Measurements from ENCODE around the gene C19orf12.
A peak's percentile ranks its signal among the peaks of the same experiment; 100 is the strongest.

C19orf12 gene

DNA sequence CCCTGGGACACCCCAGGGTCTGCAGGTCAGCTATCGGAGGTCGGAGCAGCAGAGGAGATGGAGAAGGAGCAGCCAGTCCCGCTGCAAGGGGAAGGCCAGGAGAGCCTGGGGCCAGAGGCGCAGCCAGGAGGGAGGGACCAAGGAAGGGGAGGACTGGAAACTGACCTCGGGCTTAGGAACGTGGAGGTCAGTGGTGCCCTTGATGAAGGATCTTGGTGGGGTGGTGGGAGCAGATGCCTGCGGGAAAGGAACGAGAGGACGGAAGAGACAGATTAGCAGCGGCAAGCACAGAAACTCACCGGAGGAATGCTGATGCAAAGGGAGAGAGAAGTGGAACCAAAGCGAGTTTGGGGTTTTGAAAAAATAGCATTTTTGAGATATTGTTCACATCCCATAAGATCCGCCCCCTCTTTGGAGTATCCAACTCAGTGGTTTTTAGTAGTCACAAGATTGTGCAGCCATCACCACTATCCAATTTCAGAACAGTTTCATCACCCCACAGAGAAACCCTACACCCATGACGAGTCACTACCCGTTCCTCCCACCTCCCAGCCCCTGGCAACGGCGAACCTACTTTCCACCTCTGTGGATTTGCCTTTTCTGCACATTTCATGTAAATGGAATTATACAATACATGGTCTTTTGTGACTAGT lies 27.7 kb downstream of the C19orf12 start:
- peak; percentile 61 for DNase-seq (ENCODE audit: low read depth)
- no peak overlapping the region for H3K4me3 ChIP-seq (ENCODE audit: low read depth, low read length)
- TF ChIP-seq POLR2A (IDR thresholded peaks at IDR 0.05; ENCODE audit: extremely low read depth, insufficient read length): no peak
- TF ChIP-seq CTCF (IDR thresholded peaks at IDR 0.05; ENCODE audit: low read depth, low read length): no peak
- TF ChIP-seq, protein P1, sequence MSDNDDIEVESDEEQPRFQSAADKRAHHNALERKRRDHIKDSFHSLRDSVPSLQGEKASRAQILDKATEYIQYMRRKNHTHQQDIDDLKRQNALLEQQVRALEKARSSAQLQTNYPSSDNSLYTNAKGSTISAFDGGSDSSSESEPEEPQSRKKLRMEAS (IDR thresholded peaks at IDR 0.05; ENCODE audit: low read depth, low read length): no peak
- TF ChIP-seq MYC (IDR thresholded peaks at IDR 0.05; ENCODE audit: low read depth, low read length): no peak

GRCh38 chr19:29686285-29686805 lies 28.7 kb downstream of the C19orf12 start:
- H3K4me3 ChIP-seq (ENCODE audit: low read depth, low read length): no peak overlapping the region
- no peak for DNase-seq (ENCODE audit: low read depth)
- TF ChIP-seq CTCF (IDR thresholded peaks at IDR 0.05; ENCODE audit: low read depth, low read length) (no peak), MYC (IDR thresholded peaks at IDR 0.05; ENCODE audit: low read depth, low read length) (no peak), POLR2A (IDR thresholded peaks at IDR 0.05; ENCODE audit: extremely low read depth, insufficient read length) (no peak)
- TF ChIP-seq, protein P1 (IDR thresholded peaks at IDR 0.05; ENCODE audit: low read depth, low read length): no peak

- no peak overlapping the region for H3K4me3 ChIP-seq (ENCODE audit: low read depth, low read length)
- TF ChIP-seq, protein P1 (IDR thresholded peaks at IDR 0.05; ENCODE audit: low read depth, low read length): no peak
- TF ChIP-seq CTCF (IDR thresholded peaks at IDR 0.05; ENCODE audit: low read depth, low read length) (no peak), MYC (IDR thresholded peaks at IDR 0.05; ENCODE audit: low read depth, low read length) (no peak), POLR2A (IDR thresholded peaks at IDR 0.05; ENCODE audit: extremely low read depth, insufficient read length) (no peak)
- DNase-seq (ENCODE audit: low read depth): no peak
Measured at GRCh38 chr19:29685326-29685725, 29.7 kb downstream of the C19orf12 start.

DNA sequence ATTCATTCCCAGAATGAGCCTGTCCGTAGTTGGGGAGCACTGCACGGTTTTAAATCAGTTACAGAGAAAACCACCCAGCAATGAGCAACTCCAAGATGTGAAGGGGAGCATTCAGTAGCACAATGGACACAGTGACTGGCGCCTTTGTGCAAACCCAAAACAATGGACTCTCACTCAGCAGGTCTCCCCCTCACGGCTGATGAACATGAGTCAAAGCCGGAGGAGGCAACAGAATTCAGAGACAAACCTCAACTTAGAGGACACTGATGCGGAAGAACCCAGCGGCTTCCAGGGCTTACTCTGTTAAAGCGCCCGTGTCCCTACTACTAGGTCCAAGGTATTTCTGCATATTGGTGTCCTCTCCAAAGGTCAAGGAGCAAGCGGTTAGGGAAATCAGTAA lies 32.1 kb downstream of the C19orf12 start:
- no peak overlapping the region for H3K4me3 ChIP-seq (ENCODE audit: low read depth, low read length)
- no peak for TF ChIP-seq MYC (IDR thresholded peaks at IDR 0.05; ENCODE audit: low read depth, low read length)
- TF ChIP-seq, protein P1 (IDR thresholded peaks at IDR 0.05; ENCODE audit: low read depth, low read length): no peak
- TF ChIP-seq CTCF (IDR thresholded peaks at IDR 0.05; ENCODE audit: low read depth, low read length): no peak
- no peak for TF ChIP-seq POLR2A (IDR thresholded peaks at IDR 0.05; ENCODE audit: extremely low read depth, insufficient read length)
- DNase-seq (ENCODE audit: low read depth): peak; percentile 53

DNA sequence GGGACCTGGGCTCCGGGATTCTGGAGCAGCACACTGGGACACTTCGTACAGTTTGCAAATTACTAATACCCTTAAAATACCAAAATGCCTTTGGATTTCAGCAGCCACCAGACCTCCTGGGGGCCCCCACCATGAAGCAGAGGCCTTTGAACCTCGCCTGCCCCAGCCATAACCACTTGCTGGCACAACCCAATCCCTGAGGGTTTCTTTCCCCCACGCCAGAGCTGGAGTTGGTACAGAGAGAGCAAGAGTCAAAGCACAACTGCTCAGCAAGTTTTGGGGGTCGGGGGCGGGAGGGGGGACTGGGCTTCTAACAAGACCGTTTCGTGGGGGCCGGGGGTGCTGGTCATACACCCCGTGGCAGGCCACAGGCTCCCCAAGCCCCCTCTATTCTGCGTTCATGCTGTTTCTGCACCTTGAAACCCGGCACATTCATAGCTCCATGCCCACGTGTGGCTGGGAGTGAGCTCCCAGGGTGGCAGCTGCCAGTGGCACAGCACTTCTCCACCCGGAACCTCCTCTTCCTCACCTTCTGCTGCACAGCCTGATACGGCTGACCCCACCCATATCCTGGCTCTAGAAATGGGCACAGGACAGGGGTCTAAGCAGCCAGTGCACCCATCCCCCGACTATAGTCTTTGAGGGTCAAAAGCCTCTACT lies 32.7 kb downstream of the C19orf12 start:
- TF ChIP-seq MYC (IDR thresholded peaks at IDR 0.05; ENCODE audit: low read depth, low read length) (no peak), CTCF (IDR thresholded peaks at IDR 0.05; ENCODE audit: low read depth, low read length) (no peak), POLR2A (IDR thresholded peaks at IDR 0.05; ENCODE audit: extremely low read depth, insufficient read length) (no peak)
- TF ChIP-seq, protein P1 (IDR thresholded peaks at IDR 0.05; ENCODE audit: low read depth, low read length): no peak
- DNase-seq (ENCODE audit: low read depth): no peak
- H3K4me3 ChIP-seq (ENCODE audit: low read depth, low read length): no peak overlapping the region

All from NB4 (cell line).